AG09309 (cell line): ENCODE measurements around the gene GUCY1A1.

Experiments used
- DNase-seq: peaks from one replicate; pipeline ENCODE4 v3.0.0-alpha.2; 2010; ENCODE audit warnings: low read depth
- H3K4me3 ChIP-seq: 2 replicates; pipeline ENCODE4 v1.5.1; 2011; ENCODE audit warnings: mild to moderate bottlenecking, low read depth, low read length, moderate library complexity; ENCODE audit not compliant: control insufficient read depth
- TF ChIP-seq, protein P1 (sequence below): IDR thresholded peaks from 2 replicates; pipeline ENCODE4 v1.5.1; 2011; ENCODE audit warnings: mild to moderate bottlenecking, low read depth, low read length, inconsistent platforms; ENCODE audit not compliant: insufficient read depth, control insufficient read depth; ENCODE audit errors: missing control alignments

The GUCY1A1 gene

DNA sequence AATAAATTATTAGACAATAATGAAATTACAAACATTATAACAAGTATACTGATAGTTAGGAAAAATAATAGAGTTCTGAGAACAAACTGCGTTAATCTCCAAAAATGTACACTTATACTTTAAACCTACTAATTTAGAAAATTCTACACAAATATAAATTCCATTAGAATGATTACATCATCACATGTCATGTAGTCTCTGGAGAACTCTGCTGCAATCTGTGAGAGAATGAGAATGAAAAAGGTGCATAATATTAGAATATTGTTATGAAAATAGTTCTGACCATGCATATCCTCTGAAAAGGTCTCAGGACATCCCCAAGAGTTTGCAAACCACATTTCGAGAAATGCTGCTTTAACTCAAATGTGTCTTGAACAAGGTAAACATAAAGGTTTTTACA lies 11.4 kb downstream of the GUCY1A1 start:
- TF ChIP-seq, protein P1, sequence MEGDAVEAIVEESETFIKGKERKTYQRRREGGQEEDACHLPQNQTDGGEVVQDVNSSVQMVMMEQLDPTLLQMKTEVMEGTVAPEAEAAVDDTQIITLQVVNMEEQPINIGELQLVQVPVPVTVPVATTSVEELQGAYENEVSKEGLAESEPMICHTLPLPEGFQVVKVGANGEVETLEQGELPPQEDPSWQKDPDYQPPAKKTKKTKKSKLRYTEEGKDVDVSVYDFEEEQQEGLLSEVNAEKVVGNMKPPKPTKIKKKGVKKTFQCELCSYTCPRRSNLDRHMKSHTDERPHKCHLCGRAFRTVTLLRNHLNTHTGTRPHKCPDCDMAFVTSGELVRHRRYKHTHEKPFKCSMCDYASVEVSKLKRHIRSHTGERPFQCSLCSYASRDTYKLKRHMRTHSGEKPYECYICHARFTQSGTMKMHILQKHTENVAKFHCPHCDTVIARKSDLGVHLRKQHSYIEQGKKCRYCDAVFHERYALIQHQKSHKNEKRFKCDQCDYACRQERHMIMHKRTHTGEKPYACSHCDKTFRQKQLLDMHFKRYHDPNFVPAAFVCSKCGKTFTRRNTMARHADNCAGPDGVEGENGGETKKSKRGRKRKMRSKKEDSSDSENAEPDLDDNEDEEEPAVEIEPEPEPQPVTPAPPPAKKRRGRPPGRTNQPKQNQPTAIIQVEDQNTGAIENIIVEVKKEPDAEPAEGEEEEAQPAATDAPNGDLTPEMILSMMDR, result no peak
- no peak for DNase-seq
- H3K4me3 ChIP-seq, result no peak overlapping the region

GRCh38 chr4:155679343-155679742 lies 12.7 kb downstream of the GUCY1A1 start:
- TF ChIP-seq, protein P1, result no peak

GRCh38 chr4:155681886-155682285 lies 15.2 kb downstream of the GUCY1A1 start:
- no peak overlapping the region for H3K4me3 ChIP-seq
- no peak for DNase-seq
- TF ChIP-seq, protein P1, result no peak

More at GRCh38 chr4:155679343-155679742, 12.7 kb downstream of the GUCY1A1 start:
- DNase-seq, result peak; percentile 2
- H3K4me3 ChIP-seq, result no peak overlapping the region

- TF ChIP-seq, protein P1, result no peak
- DNase-seq, result no peak
- H3K4me3 ChIP-seq, result no peak overlapping the region
Measured at GRCh38 chr4:155684423-155684822, 17.8 kb downstream of the GUCY1A1 start.

DNA sequence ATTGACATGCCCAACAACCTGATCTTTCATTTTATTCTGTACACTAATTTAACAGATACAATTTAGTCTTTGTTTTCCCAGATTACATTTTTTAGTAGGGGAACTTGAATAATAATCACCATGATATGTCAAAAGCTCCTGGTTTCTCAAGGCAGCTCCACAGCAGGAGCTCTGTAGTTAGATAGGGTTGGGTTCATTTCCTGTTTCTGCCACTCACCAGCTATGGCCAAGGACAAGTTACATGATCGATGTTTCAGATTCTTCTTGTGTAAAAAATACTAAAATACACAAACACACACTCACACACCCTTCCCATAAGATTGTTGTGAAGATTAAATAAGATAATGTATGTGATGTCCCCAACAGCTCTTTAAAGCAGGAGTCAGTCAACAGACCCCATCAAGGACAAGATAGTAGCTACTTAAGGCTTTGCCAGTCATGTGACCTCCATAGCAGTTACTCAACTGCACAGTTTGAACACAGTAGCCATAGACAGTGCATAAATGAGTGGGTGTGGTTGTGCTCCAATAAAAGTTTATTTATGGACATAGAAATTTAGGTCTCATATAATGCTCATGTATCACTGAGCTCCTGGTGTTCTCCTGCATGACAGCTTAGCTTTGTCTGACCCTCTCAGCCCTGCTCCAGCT lies 18.4 kb downstream of the GUCY1A1 start:
- H3K4me3 ChIP-seq, result no peak overlapping the region
- no peak for DNase-seq
- TF ChIP-seq, protein P1, result no peak

DNA sequence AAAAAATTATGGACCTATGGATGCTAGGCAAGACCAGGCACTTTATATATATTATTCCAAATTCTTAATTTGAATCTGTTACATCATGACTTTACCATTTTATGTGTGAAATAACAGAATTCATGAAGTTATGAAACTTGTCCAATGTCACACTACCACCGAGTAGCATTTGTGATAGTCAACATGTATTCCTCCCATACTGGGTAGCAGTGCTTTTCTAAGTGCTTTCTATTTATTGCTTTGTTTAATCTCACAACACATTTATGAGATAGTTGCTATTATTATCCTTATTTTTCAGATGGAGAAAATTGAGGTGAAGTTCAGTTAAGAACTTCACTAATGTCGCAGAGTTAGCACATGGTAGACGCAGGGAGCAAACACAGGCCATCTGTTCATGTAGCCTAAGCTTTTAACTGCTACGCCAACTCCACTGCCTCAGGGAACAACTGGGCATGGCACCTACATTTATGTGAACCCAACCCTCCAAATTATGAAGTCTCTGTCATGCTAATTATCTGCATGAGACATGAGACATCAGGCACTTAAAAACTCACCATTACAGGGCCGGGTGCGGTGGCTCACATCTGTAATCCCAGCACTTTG lies 20.8 kb downstream of the GUCY1A1 start:
- TF ChIP-seq, protein P1, result no peak
- no peak for DNase-seq
- no peak overlapping the region for H3K4me3 ChIP-seq
